ENCODE data around the gene LARP1.
"Not testable (repeated sequence)": the region's sequence is repeated elsewhere in the genome, so short reads cannot be mapped to it uniquely, and the experiment has no call there.

Gene LARP1

GRCh38 chr5:154755361-154756008, at the start of gene LARP1:
Gene LARP1 (plus strand): TSS chr5:154755377. CDS start chr5:154755758, 381 bp downstream.
- DNase-seq (ENCODE audit: low spot score), result no peak

- DNase-seq (ENCODE audit: low spot score), result no peak
Measured at GRCh38 chr5:154706416-154706815, 48.8 kb upstream of the LARP1 start.

- no peak for DNase-seq (ENCODE audit: low spot score)
Measured at GRCh38 chr5:154707641-154708040, 47.5 kb upstream of the LARP1 start.

- no peak for DNase-seq (ENCODE audit: low spot score)
Measured at GRCh38 chr5:154708207-154708606, 47.0 kb upstream of the LARP1 start.

- DNase-seq (ENCODE audit: low spot score), result no peak
Measured at GRCh38 chr5:154708846-154709245, 46.3 kb upstream of the LARP1 start.

- DNase-seq (ENCODE audit: low spot score), result no peak
Measured at GRCh38 chr5:154709368-154710305, 45.5 kb upstream of the LARP1 start.

GRCh38 chr5:154712518-154713437, 42.4 kb upstream of the LARP1 start:
- no peak for DNase-seq (ENCODE audit: low spot score)

GRCh38 chr5:154713615-154714125, 41.5 kb upstream of the LARP1 start:
- DNase-seq (ENCODE audit: low spot score), result no peak

- no peak for DNase-seq (ENCODE audit: low spot score)
Measured at GRCh38 chr5:154714266-154714986, 40.8 kb upstream of the LARP1 start.

- DNase-seq (ENCODE audit: low spot score), result no peak
Measured at GRCh38 chr5:154721481-154722058, 33.6 kb upstream of the LARP1 start.

- DNase-seq (ENCODE audit: low spot score), result no peak
Measured at GRCh38 chr5:154722097-154722496, 33.1 kb upstream of the LARP1 start.

GRCh38 chr5:154722936-154723335, 32.2 kb upstream of the LARP1 start:
- DNase-seq (ENCODE audit: low spot score), result no peak

- no peak for DNase-seq (ENCODE audit: low spot score)
Measured at GRCh38 chr5:154723740-154724505, 31.3 kb upstream of the LARP1 start.

- no peak for DNase-seq (ENCODE audit: low spot score)
Measured at GRCh38 chr5:154727361-154727760, 27.8 kb upstream of the LARP1 start.

GRCh38 chr5:154728939-154729588, 26.1 kb upstream of the LARP1 start:
- no peak for DNase-seq (ENCODE audit: low spot score)

- no peak for DNase-seq (ENCODE audit: low spot score)
Measured at GRCh38 chr5:154729613-154730012, 25.6 kb upstream of the LARP1 start.

- DNase-seq (ENCODE audit: low spot score), result not testable (repeated sequence)
Measured at GRCh38 chr5:154730761-154731160, 24.4 kb upstream of the LARP1 start.

- DNase-seq (ENCODE audit: low spot score), result no peak
Measured at GRCh38 chr5:154732212-154732611, 23.0 kb upstream of the LARP1 start.

Data from putamen (tissue), 1 donor.